ENCODE measurements around the gene BCAS3.
"Not testable (repeated sequence)": the region's sequence is repeated elsewhere in the genome, so short reads cannot be mapped to it uniquely, and the experiment has no call there.

The BCAS3 gene

GRCh38 chr17:60804831-60805230 lies 127.2 kb downstream of the BCAS3 start:
- DNase-seq, result no peak

GRCh38 chr17:60809421-60809820 lies 131.8 kb downstream of the BCAS3 start:
- no peak for DNase-seq

- not testable (repeated sequence) for DNase-seq
Observed at GRCh38 chr17:60814941-60815340, 137.3 kb downstream of the BCAS3 start.

- no peak for DNase-seq
Observed at GRCh38 chr17:60817192-60817591, 139.5 kb downstream of the BCAS3 start.

- DNase-seq, result no peak
Observed at GRCh38 chr17:60819447-60820130, 141.9 kb downstream of the BCAS3 start.

- no peak for DNase-seq
Observed at GRCh38 chr17:60823515-60823914, 145.9 kb downstream of the BCAS3 start.

GRCh38 chr17:60825351-60825750 lies 147.7 kb downstream of the BCAS3 start:
- DNase-seq, result no peak

- DNase-seq, result no peak
Observed at GRCh38 chr17:60827943-60828342, 150.3 kb downstream of the BCAS3 start.

GRCh38 chr17:60832151-60832585 lies 154.5 kb downstream of the BCAS3 start:
- peak; percentile 29 for DNase-seq

GRCh38 chr17:60832631-60833030 lies 155.0 kb downstream of the BCAS3 start:
- no peak for DNase-seq

GRCh38 chr17:60840456-60840855 lies 162.8 kb downstream of the BCAS3 start:
- DNase-seq, result no peak

- no peak for DNase-seq
Observed at GRCh38 chr17:60845012-60845411, 167.4 kb downstream of the BCAS3 start.

GRCh38 chr17:60846175-60846574 lies 168.5 kb downstream of the BCAS3 start:
- no peak for DNase-seq

GRCh38 chr17:60851181-60851580 lies 173.5 kb downstream of the BCAS3 start:
- no peak for DNase-seq

GRCh38 chr17:60857556-60858080 lies 180.0 kb downstream of the BCAS3 start:
- DNase-seq, result no peak

GRCh38 chr17:60862482-60862881 lies 184.8 kb downstream of the BCAS3 start:
- no peak for DNase-seq

- no peak for DNase-seq
Observed at GRCh38 chr17:60863892-60864707, 186.4 kb downstream of the BCAS3 start.

GRCh38 chr17:60864708-60865005 lies 187.0 kb downstream of the BCAS3 start:
- DNase-seq, result no peak

GRCh38 chr17:60874772-60875171 lies 197.1 kb downstream of the BCAS3 start:
- DNase-seq, result no peak

- DNase-seq, result not testable (repeated sequence)
Observed at GRCh38 chr17:60886731-60887613, 209.3 kb downstream of the BCAS3 start.

GRCh38 chr17:60887614-60888028 lies 210.0 kb downstream of the BCAS3 start:
- no peak for DNase-seq

- no peak for DNase-seq
Observed at GRCh38 chr17:60888812-60889709, 211.4 kb downstream of the BCAS3 start.
